ENCODE measurements around the gene KRT23.
"Not testable (repeated sequence)": the region's sequence is repeated elsewhere in the genome, so short reads cannot be mapped to it uniquely, and the experiment has no call there.

Gene KRT23

GRCh38 chr17:40949418-40949817, 12.0 kb upstream of the KRT23 start:
- no peak for DNase-seq

- DNase-seq: no peak
These were observed 10.5 kb upstream of the KRT23 start for GRCh38 chr17:40947929-40948328.

- no peak for DNase-seq
These were observed 8.0 kb upstream of the KRT23 start for GRCh38 chr17:40945414-40945813.

GRCh38 chr17:40944531-40944930, 7.1 kb upstream of the KRT23 start:
- DNase-seq: no peak

- no peak for DNase-seq
These were observed 5.1 kb upstream of the KRT23 start for GRCh38 chr17:40942553-40942952.

DNA sequence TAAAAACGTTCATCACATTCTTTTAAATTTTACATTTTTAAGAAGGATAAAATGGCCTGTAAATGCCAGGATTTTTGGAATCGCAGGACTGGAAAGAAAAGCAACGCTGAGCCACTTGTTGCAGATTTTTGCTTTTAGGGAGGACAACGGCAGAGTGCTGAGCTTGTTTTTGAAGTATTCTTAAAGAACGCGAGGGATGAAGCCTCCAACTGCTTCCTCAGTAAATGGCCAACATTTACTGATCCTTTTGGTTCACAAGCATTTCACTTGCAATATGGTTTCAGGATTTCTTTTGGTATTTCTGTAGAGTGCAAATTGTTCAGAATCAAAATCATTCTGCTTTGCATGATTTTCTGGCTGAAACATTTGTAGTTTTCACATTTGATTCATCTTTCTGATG, 2.8 kb upstream of the KRT23 start:
- no peak for DNase-seq

GRCh38 chr17:40938981-40939380, 1.5 kb upstream of the KRT23 start:
- no peak for DNase-seq

DNA sequence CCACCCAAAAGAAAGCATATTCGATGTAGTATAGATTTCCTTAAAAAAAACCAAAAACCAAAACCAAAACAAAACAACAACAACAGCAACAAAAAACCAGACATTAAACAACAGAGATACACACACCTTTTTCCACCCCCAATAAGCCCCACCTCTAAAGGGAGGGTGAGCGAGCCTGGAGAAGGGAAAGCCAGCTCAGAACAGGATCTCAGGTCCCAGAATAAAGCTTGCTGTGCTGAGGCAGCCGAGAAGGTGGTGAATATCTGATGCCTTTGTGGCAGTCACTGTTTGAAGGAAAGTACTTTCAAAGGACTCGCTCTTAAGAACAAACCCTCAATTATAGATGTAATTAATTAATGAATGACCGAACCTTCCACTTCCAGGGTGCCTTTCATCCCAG, 470 bp downstream of the KRT23 start:
- DNase-seq: no peak

DNA sequence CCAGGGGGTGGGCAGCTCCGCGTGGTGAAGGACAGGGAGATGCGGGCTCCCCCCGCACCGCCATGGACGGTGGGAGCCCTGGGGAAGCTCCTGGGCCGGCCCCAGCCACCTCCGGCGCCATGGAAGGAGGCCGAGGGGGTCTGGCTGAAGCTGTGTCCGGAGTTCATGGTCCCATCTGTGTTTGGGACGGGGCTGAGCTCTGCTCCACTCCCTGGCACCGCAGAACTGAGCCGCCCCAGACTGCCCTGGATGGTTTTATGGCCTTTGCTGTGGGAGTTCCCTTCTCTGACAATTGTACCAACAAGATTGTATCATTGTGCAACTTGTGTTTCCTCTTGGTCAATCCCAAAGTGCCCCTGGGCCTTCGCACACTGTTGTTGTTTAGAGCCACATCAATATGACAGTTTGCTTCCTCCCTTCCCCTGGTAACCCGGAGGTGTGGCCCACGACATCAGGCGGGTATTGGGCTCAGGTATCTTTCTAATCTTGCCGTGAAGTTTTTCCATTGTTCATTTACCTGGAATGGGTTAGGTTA, 942 bp downstream of the KRT23 start:
- DNase-seq: no peak

GRCh38 chr17:40935624-40936023, 1.8 kb downstream of the KRT23 start:
- no peak for DNase-seq

- DNase-seq: no peak
These were observed 4.8 kb downstream of the KRT23 start for GRCh38 chr17:40932608-40933007.

DNA sequence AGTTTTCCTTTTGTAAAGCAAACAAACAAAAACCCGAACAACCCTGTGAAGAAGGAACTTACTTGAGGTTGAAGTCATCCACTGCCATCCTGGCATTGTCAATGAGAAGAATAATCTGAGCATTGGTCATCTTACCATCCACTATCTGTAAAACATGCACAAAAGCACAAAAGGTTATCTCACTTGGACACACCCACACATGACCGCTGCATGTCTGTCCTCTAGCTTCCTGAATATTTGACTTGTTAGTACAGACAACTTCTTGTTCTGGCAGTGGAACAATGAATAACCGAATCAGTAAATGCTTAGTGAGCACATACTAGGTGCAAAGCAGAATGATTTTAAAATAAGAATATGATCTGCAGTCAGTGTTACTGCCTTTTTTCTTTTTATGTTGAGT, 6.1 kb downstream of the KRT23 start:
- DNase-seq: no peak

- DNase-seq: no peak
These were observed 11.1 kb downstream of the KRT23 start for GRCh38 chr17:40926341-40926740.

GRCh38 chr17:40922239-40922638, 15.2 kb downstream of the KRT23 start:
- no peak for DNase-seq

DNA sequence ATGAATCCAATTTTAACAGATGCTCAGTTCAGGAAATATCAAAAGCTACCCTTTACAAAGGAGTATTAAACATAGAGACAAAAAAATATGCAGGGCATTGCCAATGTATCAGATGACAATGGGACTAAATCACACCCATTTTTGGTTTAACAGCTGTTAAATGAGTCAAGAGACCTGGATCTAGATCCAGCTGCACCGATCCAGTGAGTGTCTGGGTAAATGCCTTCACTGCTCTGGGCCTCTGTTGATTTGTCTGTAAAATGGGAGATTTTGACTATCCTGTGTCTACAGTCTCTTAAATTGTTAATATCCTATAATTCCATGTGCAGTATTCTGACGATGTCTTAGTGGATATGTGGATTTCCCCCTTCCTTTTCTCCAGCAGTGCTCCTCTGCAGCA, 16.4 kb downstream of the KRT23 start:
- DNase-seq: no peak

GRCh38 chr17:40917116-40917515, 20.3 kb downstream of the KRT23 start:
- DNase-seq: not testable (repeated sequence)

- no peak for DNase-seq
These were observed 21.1 kb downstream of the KRT23 start for GRCh38 chr17:40916366-40916765.

- DNase-seq: no peak
These were observed 21.7 kb downstream of the KRT23 start for GRCh38 chr17:40915721-40916256.

DNA sequence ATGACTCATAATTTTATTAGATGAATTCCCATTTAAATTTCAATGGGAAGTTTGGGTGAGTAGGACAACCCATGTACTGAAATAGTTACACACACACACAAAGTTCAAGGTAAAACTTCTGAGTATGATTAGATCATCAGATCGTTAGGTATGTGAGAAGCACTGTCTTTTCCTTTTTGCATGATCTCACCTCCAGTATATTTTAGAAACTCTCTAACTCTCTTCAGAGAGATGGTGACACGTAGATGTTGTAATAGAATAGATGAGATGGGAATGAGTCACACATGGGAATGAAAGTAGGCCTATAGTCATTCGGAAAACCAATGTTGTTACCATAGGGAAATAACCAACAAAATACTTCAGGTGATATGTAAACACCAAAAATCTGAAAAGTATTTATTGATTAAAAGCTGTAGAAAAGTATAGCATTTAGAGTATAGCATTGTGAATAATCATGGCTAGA, 22.2 kb downstream of the KRT23 start:
- no peak for DNase-seq

DNA sequence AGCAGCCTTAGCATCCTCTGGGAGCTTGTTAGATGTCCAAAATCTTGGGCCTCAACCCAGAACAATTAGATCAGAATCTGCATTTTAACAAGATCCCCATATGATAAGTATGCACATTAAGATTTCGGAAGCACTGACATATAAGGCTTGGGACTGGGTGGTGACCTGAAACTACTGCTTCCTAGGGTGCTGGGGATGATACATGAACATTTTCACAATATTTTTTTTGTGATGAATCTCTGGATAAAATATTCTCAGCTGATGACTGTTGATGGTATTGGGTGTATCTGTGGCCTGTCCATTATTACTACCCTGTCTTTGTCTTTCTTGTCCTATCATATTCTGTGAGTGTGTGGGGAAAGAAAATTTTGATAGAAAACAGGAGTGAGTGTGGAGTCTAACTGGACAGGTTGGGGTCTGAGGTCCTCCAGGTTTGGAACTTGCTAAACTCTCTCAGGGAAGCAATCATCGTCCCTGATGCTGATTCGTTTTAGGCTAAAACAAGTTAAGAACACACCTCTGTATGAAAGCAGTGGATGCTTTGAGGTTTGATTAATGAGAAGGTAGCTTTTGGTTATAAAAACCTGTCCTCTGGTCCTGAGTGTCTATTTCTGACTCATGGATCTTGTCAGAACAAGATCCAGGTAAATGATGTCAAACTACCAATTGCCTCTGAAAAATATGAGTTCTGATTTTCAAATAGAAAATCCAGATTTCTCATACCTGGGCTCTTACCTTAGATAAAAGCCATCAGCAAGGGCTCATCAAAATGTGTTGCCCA, 23.2 kb downstream of the KRT23 start:
- no peak for DNase-seq

DNA sequence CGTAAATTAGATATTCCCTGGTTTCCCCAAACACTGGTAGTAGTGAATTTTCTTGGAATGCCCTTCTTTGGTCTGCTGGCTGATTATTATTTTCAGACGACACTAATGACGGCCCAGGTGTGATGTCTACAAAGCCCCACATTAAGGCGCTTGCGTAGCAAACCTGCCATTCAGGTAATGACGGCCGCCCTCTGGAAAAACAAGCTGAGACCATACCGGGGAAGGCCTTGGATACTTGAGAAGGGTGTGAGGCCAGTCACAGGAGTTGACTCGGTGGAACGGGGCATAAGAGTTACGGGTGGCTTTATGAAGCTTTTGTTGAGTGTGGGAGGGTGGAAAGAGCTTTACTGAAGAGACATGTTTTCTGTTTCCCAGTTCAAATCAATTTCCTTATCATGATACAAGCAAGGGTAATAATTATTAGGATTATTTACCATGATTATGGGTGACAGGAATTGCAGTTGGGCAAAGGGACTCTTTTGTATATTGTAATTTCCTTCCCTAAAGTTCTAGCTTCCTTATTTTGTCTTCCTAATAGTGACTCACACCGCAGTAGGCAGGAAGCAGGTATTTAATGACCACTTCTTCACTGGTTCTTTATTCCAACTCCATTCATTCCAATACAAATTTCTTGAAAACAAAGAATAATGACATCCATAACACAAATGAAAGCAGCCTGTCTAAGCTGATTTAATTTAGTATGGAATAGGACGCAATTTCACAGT, 24.8 kb downstream of the KRT23 start:
- no peak for DNase-seq

GRCh38 chr17:40910441-40910841, 27.0 kb downstream of the KRT23 start:
- no peak for DNase-seq

DNA sequence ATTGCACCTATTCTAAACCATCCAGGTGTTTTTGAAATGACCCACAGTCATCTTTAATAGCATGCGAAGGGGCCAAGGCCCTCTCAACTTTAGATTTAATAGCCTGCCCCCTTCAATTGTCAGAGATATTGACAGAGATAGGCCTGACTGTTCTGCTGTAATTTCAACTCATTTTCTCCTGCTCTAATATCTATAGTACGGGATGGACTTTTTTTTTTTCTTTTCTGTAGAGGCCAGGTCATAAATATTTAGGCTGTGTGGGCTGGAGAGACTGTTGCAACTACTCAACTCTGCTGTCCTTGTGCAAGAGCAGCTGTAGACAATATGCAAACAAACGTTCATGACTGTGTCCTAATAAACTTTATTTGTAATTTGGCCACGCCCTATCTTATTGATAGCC, 27.7 kb downstream of the KRT23 start:
- peak; percentile 57 for DNase-seq

GRCh38 chr17:40909351-40909750, 28.1 kb downstream of the KRT23 start:
- peak; percentile 88 for DNase-seq
